Transverse colon (tissue), 4 donors: ENCODE data around the gene CFAP65. TPM values are rescaled to one million over a fixed set of nuclear protein-coding genes. Genes with fewer than 3 reads are reported as not detected.

ENCODE experiments used
- DNase-seq: peaks from one replicate; pipeline ENCODE4 v3.0.0-alpha.2; 2019
- H3K27ac ChIP-seq, 4 donors: fragments of 200-600 bp; sonication (generic); 2 replicates each; pipeline ENCODE4 v1.5.1; 2016 to 2018; ENCODE audit warnings: inconsistent platforms in 4 of 4
- H3K27me3 ChIP-seq: fragments of 200-600 bp; sonication (generic); 2 replicates; pipeline ENCODE4 v1.5.1; 2017; ENCODE audit warnings: inconsistent platforms
- H3K36me3 ChIP-seq, 4 donors: fragments of 200-600 bp; sonication (generic); 2 replicates each; pipeline ENCODE4 v1.5.1; 2017 to 2019; ENCODE audit warnings: inconsistent platforms in 4 of 4
- H3K4me1 ChIP-seq, 4 donors: fragments of 200-600 bp; sonication (generic); 2 replicates each; pipeline ENCODE4 v1.5.1; 2017 to 2020; ENCODE audit warnings: inconsistent platforms in 4 of 4
- H3K4me3 ChIP-seq, 4 donors: fragments of 200-600 bp; sonication (generic); 1 replicate in 1 of 4; 2 replicates in 3 of 4; pipeline versions ENCODE4 v1.5.1 to v1.6.1; 2017 to 2019; ENCODE audit warnings: inconsistent platforms in 4 of 4
- H3K9me3 ChIP-seq, 2 donors: fragments of 200-600 bp; sonication (generic); 2 replicates each; pipeline ENCODE4 v1.5.1; 2017 to 2019; ENCODE audit warnings: inconsistent platforms in 2 of 2
- EP300 ChIP-seq: sonication (generic); formaldehyde crosslinking; IDR thresholded peaks from one replicate; pipeline ENCODE4 v1.6.1; 2017; ENCODE audit warnings: antibody characterized with exemption, low read depth
- POLR2A ChIP-seq: fragments of 450-650 bp; IDR thresholded peaks from one replicate; pipeline ENCODE4 v1.6.1; 2016; ENCODE audit warnings: antibody characterized with exemption, mild to moderate bottlenecking, moderate library complexity
- POLR2AphosphoS5 ChIP-seq, 3 donors: sonication (generic); formaldehyde crosslinking; IDR thresholded peaks; one replicate each; pipeline ENCODE4 v1.6.1; 2016; ENCODE audit warnings: antibody characterized with exemption in 3 of 3
- WGBS, 2 donors: methylation state at CpG; one replicate each; pipeline ENCODE4 v1.1.5; 2018; ENCODE audit warnings: low coverage in 1 of 2; 5-methylcytosine and 5-hydroxymethylcytosine counted together
- in situ Hi-C, 4 donors: fragments of 200-750 bp; cut with MboI; loops; one replicate each; pipeline versions ENCODE4 v1.15.0 to v1.15.1; 2017; ENCODE audit warnings: low sequenced_read_pairs in 3 of 4, low pct_ligation_motif_present in 1 of 4, low pct_unique_long_range_greater_than_20kb in 1 of 4
- intact Hi-C: fragments of 100-400 bp; cut with DNase I; formaldehyde crosslinking; loops from one replicate; pipeline ENCODE4 v1.15.1; 2023; ENCODE audit warnings: low total_unique reads
- total RNA-seq, 4 donors: library from RNA; depleted of rRNA; stranded (reverse); fragments of >200 nt; gene quantifications; one replicate each; pipeline ENCODE4 v1.1.0, GENCODE V29; 2016
- TF ChIP-seq, protein P1 (sequence below), 5 experiments: fragments of 200-600 bp in 3 of 5; fragments of 450-650 bp in 2 of 5; sonication (generic) in 3 of 5; IDR thresholded peaks; 1 replicate in 2 of 5; 2 replicates in 3 of 5; pipeline ENCODE4 v1.5.1; 2016 to 2017; ENCODE audit warnings: antibody characterized with exemption in 5 of 5, inconsistent platforms in 3 of 5, mild to moderate bottlenecking in 2 of 5, moderate library complexity in 1 of 5

Gene CFAP65
- total RNA-seq, 4 donors from 2014 or later, result 0.64 to 3.0 (median 1.5) TPM; not detected in 1

DNA sequence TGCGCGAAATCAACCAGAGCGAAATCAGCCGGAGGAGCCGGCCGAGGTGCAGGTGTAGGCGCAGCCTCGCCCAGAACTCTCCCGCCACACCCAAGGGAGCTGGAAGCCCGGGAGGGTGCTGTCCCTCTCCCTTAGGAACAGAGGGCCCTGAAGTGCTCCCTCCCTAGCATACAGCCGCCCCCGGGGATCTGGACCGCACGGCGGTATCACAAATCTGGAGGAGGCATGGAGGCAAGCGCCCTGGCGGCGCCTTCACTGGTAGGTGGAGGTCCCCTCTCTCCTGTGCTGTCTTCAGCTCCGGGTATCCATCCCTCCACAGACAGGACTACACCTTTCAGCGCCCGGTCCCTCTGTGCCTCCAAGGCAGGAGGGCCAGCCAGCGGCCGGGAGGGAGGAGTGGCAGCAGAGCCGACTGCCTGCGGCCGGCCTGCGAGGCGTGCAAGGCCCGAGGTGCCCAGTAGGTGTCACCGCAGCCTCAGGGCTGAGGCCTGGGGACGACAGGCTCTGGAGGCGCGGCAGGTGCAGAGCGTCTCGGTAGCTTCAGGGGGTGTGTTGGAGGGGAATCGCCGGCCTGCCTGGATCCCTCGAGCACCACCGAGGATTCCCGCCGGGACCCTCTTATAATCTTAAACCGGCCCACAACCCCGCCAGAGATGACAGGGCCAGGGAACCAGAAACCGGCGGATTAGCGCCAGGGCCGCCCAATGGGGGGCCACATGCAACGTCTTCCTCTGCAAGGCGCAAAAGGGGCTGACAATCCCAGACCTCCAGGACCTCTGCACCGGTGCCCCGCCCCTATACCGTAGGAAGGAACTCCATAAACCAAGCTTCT is 16.6 kb upstream of the CFAP65 start:
- 4% methylated on average over 50 of the region's 52 CpGs; no CpG with 5 or more reads in 1 of the 2 donors for WGBS, 2 donors
- Histone ChIP-seq H3K4me3 (peak overlapping the region; percentile 12 to 68 (median 55)), H3K27me3 (peaks cover 74% of the 10 kb centered on the region), H3K36me3 (peaks cover 0 to 7% (median 0%) of the 10 kb centered on the region in 4 donors), H3K4me1 (peaks cover 13 to 42% (median 37%) of the 10 kb centered on the region in 4 donors), H3K9me3 (no peaks in the 10 kb centered on the region), H3K27ac (peak overlapping the region; percentile 62 to 90 (median 86))
- intact Hi-C loops (loop anchor here (5.0 kb wide), 2 partner anchors 99 to 244 kb away; no protein-coding TSS in a partner anchor), in situ Hi-C loops (loop anchor here in 1 of 4 donors (10.0 kb wide), 2 partner anchors 67 to 237 kb away; no protein-coding TSS in a partner anchor)
- peak; percentile 86 for DNase-seq
- TF ChIP-seq POLR2AphosphoS5 (IDR thresholded peaks at IDR 0.05) (peak in 1 of 3 donors; percentile 18), EP300 (no peak), POLR2A (no peak)
- TF ChIP-seq, protein P1, sequence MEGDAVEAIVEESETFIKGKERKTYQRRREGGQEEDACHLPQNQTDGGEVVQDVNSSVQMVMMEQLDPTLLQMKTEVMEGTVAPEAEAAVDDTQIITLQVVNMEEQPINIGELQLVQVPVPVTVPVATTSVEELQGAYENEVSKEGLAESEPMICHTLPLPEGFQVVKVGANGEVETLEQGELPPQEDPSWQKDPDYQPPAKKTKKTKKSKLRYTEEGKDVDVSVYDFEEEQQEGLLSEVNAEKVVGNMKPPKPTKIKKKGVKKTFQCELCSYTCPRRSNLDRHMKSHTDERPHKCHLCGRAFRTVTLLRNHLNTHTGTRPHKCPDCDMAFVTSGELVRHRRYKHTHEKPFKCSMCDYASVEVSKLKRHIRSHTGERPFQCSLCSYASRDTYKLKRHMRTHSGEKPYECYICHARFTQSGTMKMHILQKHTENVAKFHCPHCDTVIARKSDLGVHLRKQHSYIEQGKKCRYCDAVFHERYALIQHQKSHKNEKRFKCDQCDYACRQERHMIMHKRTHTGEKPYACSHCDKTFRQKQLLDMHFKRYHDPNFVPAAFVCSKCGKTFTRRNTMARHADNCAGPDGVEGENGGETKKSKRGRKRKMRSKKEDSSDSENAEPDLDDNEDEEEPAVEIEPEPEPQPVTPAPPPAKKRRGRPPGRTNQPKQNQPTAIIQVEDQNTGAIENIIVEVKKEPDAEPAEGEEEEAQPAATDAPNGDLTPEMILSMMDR (IDR thresholded peaks at IDR 0.05), result peak; percentile 89 to 96 (median 93)

DNA sequence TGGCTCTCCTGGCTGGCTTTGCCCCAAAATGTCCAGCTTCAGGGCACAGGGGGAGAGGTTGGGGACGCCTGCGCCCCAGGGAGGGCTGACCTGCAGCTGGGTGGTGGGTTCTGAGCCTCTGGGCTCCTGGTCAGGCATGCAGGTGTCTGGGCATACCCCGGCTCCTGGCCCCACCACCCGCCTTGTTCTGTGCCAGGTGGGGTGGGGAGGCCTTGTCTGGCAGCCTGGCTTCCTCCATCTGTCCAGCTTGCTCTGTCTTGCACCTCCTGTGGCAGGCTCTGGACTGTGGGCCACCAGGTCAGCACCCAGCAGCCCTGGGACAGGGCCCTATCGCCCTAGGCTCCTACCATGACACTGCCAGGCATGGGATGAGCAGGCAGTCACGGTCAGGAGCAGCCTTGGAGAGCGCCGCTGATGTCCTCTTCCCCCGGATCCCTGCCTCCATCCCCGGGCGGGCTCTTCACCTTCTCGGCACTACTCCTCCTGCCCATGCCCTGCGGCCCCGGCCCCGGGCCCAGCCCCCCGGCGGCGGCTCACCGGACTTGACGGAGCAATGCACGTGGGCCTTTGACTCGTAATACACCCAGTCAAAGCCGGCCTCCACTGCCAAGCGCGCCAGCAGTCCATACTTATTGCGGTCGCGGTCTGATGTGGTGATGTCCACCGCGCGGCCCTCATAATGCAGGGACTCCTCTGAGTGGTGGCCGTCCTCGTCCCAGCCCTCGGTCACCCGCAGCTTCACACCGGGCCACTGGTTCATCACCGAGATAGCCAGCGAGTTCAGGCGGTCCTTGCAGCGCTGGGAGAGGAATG is 15.8 kb upstream of the CFAP65 start:
- 39% methylated on average over 33 of the region's 40 CpGs; no CpG with 5 or more reads in 1 of the 2 donors for WGBS, 2 donors
- TF ChIP-seq POLR2A (no peak), POLR2AphosphoS5 (IDR thresholded peaks at IDR 0.05) (no peak), EP300 (no peak)
- TF ChIP-seq, protein P1 (IDR thresholded peaks at IDR 0.05), result no peak
- intact Hi-C loops, result loop anchor here (5.0 kb wide), 2 partner anchors 100 to 245 kb away; no protein-coding TSS in a partner anchor
- Histone ChIP-seq H3K27me3 (peaks cover 66% of the 10 kb centered on the region), H3K4me3 (peak overlapping the region in 2 of 4 donors; percentile 56 to 68), H3K9me3 (no peaks in the 10 kb centered on the region), H3K36me3 (peaks cover 0 to 7% (median 0%) of the 10 kb centered on the region in 4 donors), H3K4me1 (peaks cover 13 to 42% (median 37%) of the 10 kb centered on the region in 4 donors), H3K27ac (no peak overlapping the region)
- DNase-seq, result no peak
- in situ Hi-C loops, result loop anchor here in 1 of 4 donors (10.0 kb wide), 2 partner anchors 68 to 238 kb away; no protein-coding TSS in a partner anchor

DNA sequence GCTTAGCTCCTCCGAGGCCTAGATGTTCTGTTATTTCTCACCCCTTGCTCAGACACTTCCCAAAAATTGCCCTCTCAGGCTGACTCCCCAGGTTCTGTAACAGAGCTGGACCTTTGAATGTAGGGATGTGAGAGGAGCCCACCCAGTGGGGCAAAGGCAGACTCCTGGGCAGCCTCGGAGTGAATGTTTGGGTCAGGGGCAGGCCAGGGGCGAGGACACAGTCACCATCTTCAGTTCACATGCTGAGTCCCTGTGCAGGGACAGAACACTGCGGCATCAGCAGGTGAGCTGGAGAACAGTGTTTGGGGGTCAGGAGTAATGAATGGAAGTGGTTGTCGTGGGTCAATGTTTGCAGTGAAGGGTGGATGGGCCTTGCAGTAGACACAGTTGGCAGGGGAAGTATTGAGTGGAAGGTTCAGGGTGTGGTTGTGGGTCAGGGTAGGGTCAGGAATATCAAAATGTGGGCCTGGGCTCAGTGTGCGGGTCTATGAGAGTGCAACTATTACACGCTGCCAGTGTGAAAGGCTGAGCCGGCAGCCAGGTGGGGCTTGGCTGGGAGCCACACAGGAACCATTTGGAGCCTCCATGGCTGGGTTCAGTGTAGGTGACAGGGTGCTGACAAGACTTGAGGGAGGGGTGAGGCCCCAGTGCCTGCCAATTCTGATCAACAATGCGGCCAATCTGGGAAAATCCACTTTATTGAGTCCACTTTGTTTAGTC is 15.0 kb upstream of the CFAP65 start:
- Histone ChIP-seq H3K9me3 (no peaks in the 10 kb centered on the region), H3K4me1 (peaks cover 13 to 40% (median 35%) of the 10 kb centered on the region in 4 donors), H3K4me3 (no peak overlapping the region), H3K27ac (no peak overlapping the region), H3K36me3 (peaks cover 0 to 7% (median 0%) of the 10 kb centered on the region in 4 donors), H3K27me3 (peaks cover 58% of the 10 kb centered on the region)
- 45 to 60% methylated on average over 7 to 9 of the region's 9 CpGs for WGBS, 2 donors
- TF ChIP-seq POLR2A (no peak), EP300 (no peak), POLR2AphosphoS5 (IDR thresholded peaks at IDR 0.05) (no peak)
- TF ChIP-seq, protein P1 (IDR thresholded peaks at IDR 0.05), result no peak
- DNase-seq, result no peak
- intact Hi-C loops (loop anchor here (5.0 kb wide), 2 partner anchors 101 to 246 kb away; no protein-coding TSS in a partner anchor), in situ Hi-C loops (loop anchor here in 1 of 4 donors (10.0 kb wide), 2 partner anchors 68 to 238 kb away; no protein-coding TSS in a partner anchor)
